H9 (cell line): ENCODE measurements around the gene ABCE1. TPM values are rescaled to one million over a fixed set of nuclear protein-coding genes. Genes with fewer than 3 reads are reported as not detected.

Experiments used
- DNase-seq: peaks from one replicate; pipeline ENCODE4 v3.0.0-alpha.2; 2017
- H2AFZ ChIP-seq: one replicate; pipeline ENCODE4 v1.6.1; 2013; ENCODE audit warnings: mild to moderate bottlenecking, low read length, control low read depth, moderate library complexity
- H2AK5ac ChIP-seq: 2 replicates; pipeline ENCODE4 v1.6.1; 2013; ENCODE audit warnings: low read length, control low read depth, mixed read lengths; ENCODE audit not compliant: insufficient read length
- H2BK120ac ChIP-seq: one replicate; pipeline ENCODE4 v1.6.1; 2013; ENCODE audit warnings: low read depth, mild to moderate bottlenecking, low read length, control low read depth, inconsistent platforms; ENCODE audit not compliant: poor library complexity, severe bottlenecking
- H2BK12ac ChIP-seq: 2 replicates; pipeline ENCODE4 v1.6.1; 2013; ENCODE audit warnings: low read length, control low read depth, mixed read lengths, low read depth; ENCODE audit not compliant: insufficient read length
- H2BK15ac ChIP-seq: 2 replicates; pipeline ENCODE4 v1.6.1; 2013; ENCODE audit warnings: low read depth, low read length, control low read depth
- H2BK20ac ChIP-seq: one replicate; pipeline ENCODE4 v1.6.1; 2013; ENCODE audit warnings: low read depth, mild to moderate bottlenecking, low read length, control low read depth, inconsistent platforms; ENCODE audit not compliant: poor library complexity, severe bottlenecking
- H2BK5ac ChIP-seq: 2 replicates; pipeline ENCODE4 v1.6.1; 2013; ENCODE audit warnings: low read length, control low read depth, mixed read lengths; ENCODE audit not compliant: insufficient read length
- H3K14ac ChIP-seq: 2 replicates; pipeline ENCODE4 v1.6.1; 2013; ENCODE audit warnings: low read length, control low read depth; ENCODE audit not compliant: insufficient read depth
- H3K18ac ChIP-seq: 2 replicates; pipeline ENCODE4 v1.6.1; 2013; ENCODE audit warnings: low read depth, mild to moderate bottlenecking, mixed read lengths, low read length, control low read depth; ENCODE audit not compliant: insufficient read length
- H3K23ac ChIP-seq: 2 replicates; pipeline ENCODE4 v1.6.1; 2013; ENCODE audit warnings: low read length, control low read depth, mixed read lengths, low read depth; ENCODE audit not compliant: insufficient read length
- H3K23me2 ChIP-seq: 2 replicates; pipeline ENCODE4 v1.6.1; 2013; ENCODE audit warnings: low read depth, mild to moderate bottlenecking, mixed read lengths, low read length, control low read depth; ENCODE audit not compliant: insufficient read length, poor library complexity, severe bottlenecking
- H3K27ac ChIP-seq: 2 replicates; pipeline ENCODE4 v1.5.1; 2013; ENCODE audit warnings: low read length, control low read depth, mixed read lengths, low read depth; ENCODE audit not compliant: insufficient read length
- H3K27me3 ChIP-seq: 2 replicates; pipeline ENCODE4 v1.6.1; 2013; ENCODE audit warnings: low read length, control low read depth, inconsistent platforms; ENCODE audit not compliant: insufficient read depth
- H3K4ac ChIP-seq: 2 replicates; pipeline ENCODE4 v1.6.1; 2013; ENCODE audit warnings: low read depth, mild to moderate bottlenecking, control low read depth, inconsistent platforms, low read length, moderate library complexity
- H3K4me1 ChIP-seq: 2 replicates; pipeline ENCODE4 v1.6.1; 2013; ENCODE audit warnings: low read length, control low read depth, inconsistent platforms; ENCODE audit not compliant: insufficient read depth
- H3K4me2 ChIP-seq: 2 replicates; pipeline ENCODE4 v1.6.1; 2013; ENCODE audit warnings: low read length, control low read depth, mixed read lengths; ENCODE audit not compliant: insufficient read length, insufficient read depth
- H3K56ac ChIP-seq: 2 replicates; pipeline ENCODE4 v1.6.1; 2013; ENCODE audit warnings: low read depth, mild to moderate bottlenecking, mixed read lengths, low read length, control low read depth; ENCODE audit not compliant: insufficient read length
- H3K79me1 ChIP-seq: 2 replicates; pipeline ENCODE4 v1.6.1; 2013; ENCODE audit warnings: low read depth, mild to moderate bottlenecking, moderate library complexity, low read length, control low read depth, inconsistent platforms; ENCODE audit not compliant: insufficient read depth, poor library complexity, severe bottlenecking
- H3K79me2 ChIP-seq: 2 replicates; pipeline ENCODE4 v1.6.1; 2013; ENCODE audit warnings: low read length, control low read depth, inconsistent platforms; ENCODE audit not compliant: insufficient read depth
- H3K9ac ChIP-seq: 2 replicates; pipeline ENCODE4 v1.6.1; 2013; ENCODE audit warnings: low read length, control low read depth, mixed read lengths; ENCODE audit not compliant: insufficient read length; ENCODE audit errors: extremely low read depth
- H3K9me3 ChIP-seq: one replicate; pipeline ENCODE4 v1.6.1; 2013; ENCODE audit warnings: low read depth, low read length, inconsistent platforms; ENCODE audit not compliant: control insufficient read depth
- H3T11ph ChIP-seq: one replicate; pipeline ENCODE4 v1.6.1; 2013; ENCODE audit warnings: mild to moderate bottlenecking, low read length, control low read depth, inconsistent platforms
- H4K20me1 ChIP-seq: one replicate; pipeline ENCODE4 v1.6.1; 2013; ENCODE audit not compliant: control insufficient read depth, insufficient read length, insufficient read depth
- H4K5ac ChIP-seq: 2 replicates; pipeline ENCODE4 v1.6.1; 2013; ENCODE audit warnings: low read depth, mild to moderate bottlenecking, mixed read lengths, low read length, control low read depth; ENCODE audit not compliant: insufficient read length
- H4K8ac ChIP-seq: replicated peaks from 2 replicates; pipeline ENCODE4 v1.6.1; 2013; ENCODE audit warnings: low read length, control low read depth, mixed read lengths, low read depth; ENCODE audit not compliant: insufficient read length
- H4K91ac ChIP-seq: 2 replicates; pipeline ENCODE4 v1.6.1; 2013; ENCODE audit warnings: low read depth, mild to moderate bottlenecking, moderate library complexity, mixed read lengths, low read length, control low read depth; ENCODE audit not compliant: insufficient read length
- H3K27ac Mint-ChIP-seq, 3 experiments: 2 replicates in 2 of 3; 3 replicates in 1 of 3; pipeline ENCODE4 v1.8.0; 2020 to 2021; ENCODE audit warnings: mixed read lengths in 3 of 3, mild to moderate bottlenecking in 1 of 3, moderate library complexity in 1 of 3
- H3K27me3 Mint-ChIP-seq: 2 replicates; pipeline ENCODE4 v1.8.0; 2021; ENCODE audit warnings: low read depth, mild to moderate bottlenecking, moderate library complexity, mixed read lengths
- H3K36me3 Mint-ChIP-seq, 3 experiments: 2 replicates in 2 of 3; 3 replicates in 1 of 3; pipeline ENCODE4 v1.8.0; 2020 to 2021; ENCODE audit warnings: low read depth in 3 of 3, mixed read lengths in 3 of 3; ENCODE audit not compliant: insufficient read depth in 1 of 3
- H3K4me1 Mint-ChIP-seq, 2 experiments: 2 replicates each; pipeline ENCODE4 v1.8.0; 2020; ENCODE audit warnings: mixed read lengths in 2 of 2
- H3K4me3 Mint-ChIP-seq, 2 experiments: 2 replicates in 1 of 2; 3 replicates in 1 of 2; pipeline ENCODE4 v1.8.0; 2020 to 2021; ENCODE audit warnings: mild to moderate bottlenecking in 2 of 2, mixed read lengths in 2 of 2, moderate library complexity in 1 of 2
- H3K9me3 Mint-ChIP-seq, 2 experiments: 2 replicates in 1 of 2; 3 replicates in 1 of 2; pipeline ENCODE4 v1.8.0; 2020; ENCODE audit warnings: mild to moderate bottlenecking in 2 of 2, mixed read lengths in 2 of 2, moderate library complexity in 1 of 2
- CTCF ChIP-seq: fragments of 200-600 bp; sonication (generic); conservative IDR thresholded peaks from 3 replicates; pipeline ENCODE4 v1.8.0; 2021; ENCODE audit warnings: antibody characterized with exemption, mild to moderate bottlenecking
- WGBS: extraction: QIAGEN DNeasy Blood & Tissue Kit; methylation state at CpG from one replicate; pipeline ENCODE4 v1.1.7; 2013; ENCODE audit warnings: missing lambda C conversion rate, low lambda C conversion rate, mixed read lengths; ENCODE audit not compliant: insufficient read length; ENCODE audit errors: extremely low coverage; 5-methylcytosine and 5-hydroxymethylcytosine counted together
- total RNA-seq: library from RNA; stranded (reverse); gene quantifications from 2 replicates; pipeline ENCODE4 v1.2.1, GENCODE V29; 2021

Gene ABCE1
- total RNA-seq, 1 experiment from 2014 or later, result 112 TPM

GRCh38 chr4:145055533-145056257 lies 42.4 kb upstream of the ABCE1 start:
- Mint-ChIP-seq H3K27me3 (no peaks in the 10 kb centered on the region), H3K4me1 (peaks cover 0 to 4% of the 10 kb centered on the region in 2 experiments; a peak in 3 of 4 replicates), H3K9me3 (no peaks in the 10 kb centered on the region), H3K36me3 (peaks cover 3 to 12% (median 6%) of the 10 kb centered on the region in 3 experiments; a peak in 4 of 7 replicates), H3K4me3 (no peak overlapping the region), H3K27ac (peak overlapping the region in 1 of 3 experiments; percentile 55; a peak in 1 of 7 replicates)
- Histone ChIP-seq H2AFZ (no peak overlapping the region), H3K9ac (no peak overlapping the region), H2BK5ac (no peak overlapping the region), H4K20me1 (no peaks in the 10 kb centered on the region), H3K18ac (no peak overlapping the region), H3K56ac (no peak overlapping the region), H3K14ac (no peak overlapping the region), H2BK12ac (no peak overlapping the region), H4K8ac (no peak overlapping the region), H2BK20ac (no peak overlapping the region), H3K9me3 (no peaks in the 10 kb centered on the region), H4K5ac (no peak overlapping the region), H2BK15ac (no peak overlapping the region), H3K23ac (no peak overlapping the region), H3K4me2 (no peak overlapping the region), H3K79me2 (no peaks in the 10 kb centered on the region; the same call in 1 of the 2 replicates), H2BK120ac (no peak overlapping the region), H3K27ac (no peak overlapping the region), H3K79me1 (no peaks in the 10 kb centered on the region), H3K27me3 (no peaks in the 10 kb centered on the region), H3K4me1 (no peaks in the 10 kb centered on the region), H2AK5ac (no peak overlapping the region), H3K4ac (no peak overlapping the region), H3T11ph (no peak overlapping the region), H4K91ac (no peak overlapping the region), H3K23me2 (no peaks in the 10 kb centered on the region)
- no CpG with 5 or more reads among the region's 5 CpGs for WGBS
- TF ChIP-seq CTCF, result no peak
- DNase-seq, result no peak
